ENCODE data around the gene ORAI3.

ORAI3 gene

GRCh38 chr16:30950516-30951065 is 1.7 kb downstream of the ORAI3 start:
- no peaks in the 10 kb centered on the region for H3K27me3 Mint-ChIP-seq
- H3K36me3 Mint-ChIP-seq (ENCODE audit: low read depth): no peaks in the 10 kb centered on the region
- H3K4me3 Mint-ChIP-seq: peak overlapping the region; percentile 86
- no peaks in the 10 kb centered on the region for H3K9me3 Mint-ChIP-seq
- H3K4me1 Mint-ChIP-seq (ENCODE audit: low read depth): peaks cover 16% of the 10 kb centered on the region
- H3K27ac Mint-ChIP-seq: peak overlapping the region; percentile 81

GRCh38 chr16:30951193-30951592 is 2.3 kb downstream of the ORAI3 start:
- Mint-ChIP-seq H3K4me3 (no peak overlapping the region), H3K9me3 (no peaks in the 10 kb centered on the region), H3K4me1 (ENCODE audit: low read depth) (peaks cover 20% of the 10 kb centered on the region)

GRCh38 chr16:30951750-30952149 is 2.9 kb downstream of the ORAI3 start:
- Mint-ChIP-seq H3K27me3 (no peaks in the 10 kb centered on the region), H3K36me3 (ENCODE audit: low read depth) (no peaks in the 10 kb centered on the region), H3K9me3 (no peaks in the 10 kb centered on the region), H3K4me1 (ENCODE audit: low read depth) (peaks cover 26% of the 10 kb centered on the region), H3K27ac (no peak overlapping the region), H3K4me3 (no peak overlapping the region)

More at GRCh38 chr16:30951193-30951592, 2.3 kb downstream of the ORAI3 start:
- no peaks in the 10 kb centered on the region for H3K36me3 Mint-ChIP-seq (ENCODE audit: low read depth)
- no peaks in the 10 kb centered on the region for H3K27me3 Mint-ChIP-seq
- no peak overlapping the region for H3K27ac Mint-ChIP-seq

GRCh38 chr16:30953111-30953510 is 4.2 kb downstream of the ORAI3 start:
- no peak overlapping the region for H3K4me3 Mint-ChIP-seq
- H3K36me3 Mint-ChIP-seq (ENCODE audit: low read depth): no peaks in the 10 kb centered on the region
- no peaks in the 10 kb centered on the region for H3K9me3 Mint-ChIP-seq
- H3K27ac Mint-ChIP-seq: no peak overlapping the region
- no peaks in the 10 kb centered on the region for H3K27me3 Mint-ChIP-seq
- peaks cover 33% of the 10 kb centered on the region for H3K4me1 Mint-ChIP-seq (ENCODE audit: low read depth)

- no peak overlapping the region for H3K4me3 Mint-ChIP-seq
These were observed 4.8 kb downstream of the ORAI3 start for GRCh38 chr16:30953511-30954124.

GRCh38 chr16:30954993-30955392 is 6.1 kb downstream of the ORAI3 start:
- Mint-ChIP-seq H3K4me3 (no peak overlapping the region), H3K36me3 (ENCODE audit: low read depth) (peaks cover 12% of the 10 kb centered on the region), H3K27ac (no peak overlapping the region), H3K4me1 (ENCODE audit: low read depth) (peaks cover 41% of the 10 kb centered on the region), H3K9me3 (no peaks in the 10 kb centered on the region), H3K27me3 (no peaks in the 10 kb centered on the region)

More at GRCh38 chr16:30953511-30954124, 4.8 kb downstream of the ORAI3 start:
- no peak overlapping the region for H3K27ac Mint-ChIP-seq
- H3K4me1 Mint-ChIP-seq (ENCODE audit: low read depth): peaks cover 36% of the 10 kb centered on the region
- no peaks in the 10 kb centered on the region for H3K27me3 Mint-ChIP-seq
- H3K36me3 Mint-ChIP-seq (ENCODE audit: low read depth): no peaks in the 10 kb centered on the region
- H3K9me3 Mint-ChIP-seq: no peaks in the 10 kb centered on the region

- no peaks in the 10 kb centered on the region for H3K27me3 Mint-ChIP-seq
- peak overlapping the region; percentile 92 for H3K4me3 Mint-ChIP-seq
- H3K9me3 Mint-ChIP-seq: no peaks in the 10 kb centered on the region
- H3K27ac Mint-ChIP-seq: peak overlapping the region; percentile 100
- H3K36me3 Mint-ChIP-seq (ENCODE audit: low read depth): peaks cover 27% of the 10 kb centered on the region
- peaks cover 39% of the 10 kb centered on the region for H3K4me1 Mint-ChIP-seq (ENCODE audit: low read depth)
These were observed 8.0 kb downstream of the ORAI3 start for GRCh38 chr16:30956601-30957455.

- Mint-ChIP-seq H3K36me3 (ENCODE audit: low read depth) (peaks cover 34% of the 10 kb centered on the region), H3K9me3 (no peaks in the 10 kb centered on the region), H3K27ac (peak within 1 kb of the TSS; percentile 100), H3K4me1 (ENCODE audit: low read depth) (peaks cover 39% of the 10 kb centered on the region), H3K4me3 (peak within 1 kb of the TSS; percentile 93), H3K27me3 (no peaks in the 10 kb centered on the region)
These were observed 8.7 kb downstream of the ORAI3 start, which contains the start of gene SETD1A for GRCh38 chr16:30957456-30958174. Gene SETD1A (plus strand): TSS chr16:30957754. CDS start chr16:30958732, 978 bp downstream.

- Mint-ChIP-seq H3K4me1 (ENCODE audit: low read depth) (peaks cover 39% of the 10 kb centered on the region), H3K36me3 (ENCODE audit: low read depth) (peaks cover 40% of the 10 kb centered on the region), H3K27me3 (no peaks in the 10 kb centered on the region), H3K9me3 (no peaks in the 10 kb centered on the region), H3K27ac (peak overlapping the region; percentile 87), H3K4me3 (peak overlapping the region; percentile 93)
These were observed 9.6 kb downstream of the ORAI3 start for GRCh38 chr16:30958175-30959079.

GRCh38 chr16:30961384-30961783 is 12.5 kb downstream of the ORAI3 start:
- no peak overlapping the region for H3K4me3 Mint-ChIP-seq

GRCh38 chr16:30963925-30964511 is 15.2 kb downstream of the ORAI3 start:
- Mint-ChIP-seq H3K4me3 (no peak overlapping the region), H3K27me3 (no peaks in the 10 kb centered on the region), H3K27ac (no peak overlapping the region), H3K36me3 (ENCODE audit: low read depth) (peaks cover 76% of the 10 kb centered on the region), H3K4me1 (ENCODE audit: low read depth) (peaks cover 15% of the 10 kb centered on the region), H3K9me3 (no peaks in the 10 kb centered on the region)

More at GRCh38 chr16:30961384-30961783, 12.5 kb downstream of the ORAI3 start:
- Mint-ChIP-seq H3K9me3 (no peaks in the 10 kb centered on the region), H3K27me3 (no peaks in the 10 kb centered on the region), H3K36me3 (ENCODE audit: low read depth) (peaks cover 61% of the 10 kb centered on the region), H3K27ac (no peak overlapping the region), H3K4me1 (ENCODE audit: low read depth) (peaks cover 33% of the 10 kb centered on the region)

GRCh38 chr16:30964574-30965226 is 15.8 kb downstream of the ORAI3 start:
- Mint-ChIP-seq H3K4me3 (no peak overlapping the region), H3K4me1 (ENCODE audit: low read depth) (peaks cover 8% of the 10 kb centered on the region), H3K27ac (no peak overlapping the region), H3K27me3 (no peaks in the 10 kb centered on the region), H3K9me3 (no peaks in the 10 kb centered on the region), H3K36me3 (ENCODE audit: low read depth) (peaks cover 72% of the 10 kb centered on the region)

GRCh38 chr16:30965436-30965835 is 16.6 kb downstream of the ORAI3 start:
- H3K36me3 Mint-ChIP-seq (ENCODE audit: low read depth): peaks cover 66% of the 10 kb centered on the region
- H3K4me3 Mint-ChIP-seq: no peak overlapping the region
- no peak overlapping the region for H3K27ac Mint-ChIP-seq
- H3K27me3 Mint-ChIP-seq: no peaks in the 10 kb centered on the region
- peaks cover under 1% of the 10 kb centered on the region for H3K4me1 Mint-ChIP-seq (ENCODE audit: low read depth)
- H3K9me3 Mint-ChIP-seq: no peaks in the 10 kb centered on the region

Data from stimulated activated naive CD8-positive, alpha-beta T cell treated with anti-CD3 and anti-CD28 coated beads, Interleukin-15, Interleukin-2, amounts not matched to agents 100 ng/mL and 50 ng/mL, for 24 hours (primary cell).